Keratinocyte (primary cell): ENCODE data around the gene FRMD1.

ENCODE experiments used
- EZH2 ChIP-seq: IDR thresholded peaks from one replicate; pipeline ENCODE4 v1.6.1; 2012; ENCODE audit warnings: inconsistent platforms, mild to moderate bottlenecking, low read length, moderate library complexity
- TF ChIP-seq, protein P1 (sequence below), 3 experiments: IDR thresholded peaks in 1 of 3; conservative IDR thresholded peaks in 1 of 3; optimal IDR thresholded peaks in 1 of 3; 2 replicates in 2 of 3; 3 replicates in 1 of 3; pipeline versions ENCODE3 to v1.5.1; 2011; ENCODE audit warnings: low read length in 3 of 3, mild to moderate bottlenecking in 3 of 3, moderate library complexity in 2 of 3, control low read depth in 1 of 3, inconsistent platforms in 1 of 3; ENCODE audit not compliant: insufficient read depth in 2 of 3; ENCODE audit errors: extremely low read depth in 1 of 3

GRCh38 chr6:168035661-168036545 lies 43.1 kb downstream of the FRMD1 start:
- TF ChIP-seq, protein P1, sequence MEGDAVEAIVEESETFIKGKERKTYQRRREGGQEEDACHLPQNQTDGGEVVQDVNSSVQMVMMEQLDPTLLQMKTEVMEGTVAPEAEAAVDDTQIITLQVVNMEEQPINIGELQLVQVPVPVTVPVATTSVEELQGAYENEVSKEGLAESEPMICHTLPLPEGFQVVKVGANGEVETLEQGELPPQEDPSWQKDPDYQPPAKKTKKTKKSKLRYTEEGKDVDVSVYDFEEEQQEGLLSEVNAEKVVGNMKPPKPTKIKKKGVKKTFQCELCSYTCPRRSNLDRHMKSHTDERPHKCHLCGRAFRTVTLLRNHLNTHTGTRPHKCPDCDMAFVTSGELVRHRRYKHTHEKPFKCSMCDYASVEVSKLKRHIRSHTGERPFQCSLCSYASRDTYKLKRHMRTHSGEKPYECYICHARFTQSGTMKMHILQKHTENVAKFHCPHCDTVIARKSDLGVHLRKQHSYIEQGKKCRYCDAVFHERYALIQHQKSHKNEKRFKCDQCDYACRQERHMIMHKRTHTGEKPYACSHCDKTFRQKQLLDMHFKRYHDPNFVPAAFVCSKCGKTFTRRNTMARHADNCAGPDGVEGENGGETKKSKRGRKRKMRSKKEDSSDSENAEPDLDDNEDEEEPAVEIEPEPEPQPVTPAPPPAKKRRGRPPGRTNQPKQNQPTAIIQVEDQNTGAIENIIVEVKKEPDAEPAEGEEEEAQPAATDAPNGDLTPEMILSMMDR (optimal IDR thresholded peaks at IDR 0.05 in 1 of 3, IDR thresholded peaks at IDR 0.05 in 1 of 3, conservative IDR thresholded peaks at IDR 0.05 in 1 of 3; ENCODE audit: extremely low read depth in 1 of 3, insufficient read depth in 2 of 3, low read length in 3 of 3): no peak
- TF ChIP-seq EZH2: no peak
